Activated CD4-positive, alpha-beta T cell treated with anti-CD3 and anti-CD28 coated beads, Interleukin-2, amount 50 U/mL, for 1 hour (primary cell): ENCODE results near the gene IFNA2.
"Not testable (repeated sequence)": the region's sequence is repeated elsewhere in the genome, so short reads cannot be mapped to it uniquely, and the experiment has no call there.

ENCODE experiments used
- DNase-seq: peaks from one replicate; pipeline ENCODE4 v3.0.0-alpha.2; 2020

Gene IFNA2

DNA sequence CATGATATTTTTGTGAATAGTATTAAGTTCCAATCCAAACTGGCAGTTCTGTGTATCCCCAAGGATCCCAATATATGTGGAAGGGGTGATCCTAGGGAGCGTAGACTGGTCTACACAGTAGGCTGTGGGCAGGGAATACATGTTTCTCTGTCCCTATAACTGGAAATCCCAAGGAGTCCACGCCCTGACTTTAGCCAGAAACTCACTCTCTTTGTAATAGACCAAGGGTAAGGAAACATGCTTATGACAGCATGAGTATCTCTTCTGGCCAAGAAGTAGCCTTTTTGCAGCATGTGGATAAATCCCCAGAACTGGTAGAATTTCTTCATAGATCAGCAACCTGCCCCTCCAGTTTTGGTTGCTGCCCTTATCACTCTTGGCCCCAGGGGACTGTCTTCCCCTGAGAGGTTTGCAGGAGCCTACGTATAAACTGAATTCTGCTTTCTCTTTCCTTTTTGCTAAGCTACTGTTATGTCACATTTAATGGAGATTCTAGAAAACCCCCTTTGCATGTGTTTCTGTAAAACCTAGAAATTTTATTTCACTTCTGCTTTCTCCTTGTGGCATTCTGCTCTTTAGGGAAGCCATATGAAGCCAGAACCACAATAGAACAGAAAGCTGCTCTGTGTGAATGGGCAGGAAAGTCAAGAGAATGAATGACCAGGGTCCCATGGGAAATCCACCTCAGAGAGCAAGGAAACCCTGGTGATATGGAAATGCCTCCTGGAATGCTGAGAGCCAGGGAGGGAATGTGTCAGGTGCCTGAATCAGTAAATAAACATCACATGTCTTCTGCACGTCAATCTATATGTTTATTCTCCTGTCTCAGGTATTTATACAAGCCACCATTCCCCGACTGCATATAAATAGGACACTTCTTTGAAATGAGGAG, 3.5 kb downstream of the IFNA2 start:
- DNase-seq = no peak

DNA sequence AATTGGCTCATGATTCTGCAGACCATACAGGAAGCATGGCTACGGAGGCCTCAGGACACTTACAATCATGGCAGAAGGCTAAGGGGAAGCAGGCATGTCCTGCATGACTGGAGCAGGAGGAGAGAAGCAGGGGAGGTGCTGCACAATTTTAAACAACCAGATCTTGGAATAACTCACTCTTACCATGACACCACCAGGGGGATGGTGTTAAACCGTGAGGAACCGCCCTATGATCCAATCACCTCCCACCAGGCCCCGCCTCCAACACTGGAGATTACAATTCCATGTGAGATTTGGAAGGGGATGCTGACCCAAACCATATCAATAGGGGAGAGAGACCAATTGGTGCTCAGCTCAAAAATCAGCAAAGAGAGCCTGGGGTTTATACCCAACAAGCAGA, 13.7 kb downstream of the IFNA2 start:
- DNase-seq = not testable (repeated sequence)

DNA sequence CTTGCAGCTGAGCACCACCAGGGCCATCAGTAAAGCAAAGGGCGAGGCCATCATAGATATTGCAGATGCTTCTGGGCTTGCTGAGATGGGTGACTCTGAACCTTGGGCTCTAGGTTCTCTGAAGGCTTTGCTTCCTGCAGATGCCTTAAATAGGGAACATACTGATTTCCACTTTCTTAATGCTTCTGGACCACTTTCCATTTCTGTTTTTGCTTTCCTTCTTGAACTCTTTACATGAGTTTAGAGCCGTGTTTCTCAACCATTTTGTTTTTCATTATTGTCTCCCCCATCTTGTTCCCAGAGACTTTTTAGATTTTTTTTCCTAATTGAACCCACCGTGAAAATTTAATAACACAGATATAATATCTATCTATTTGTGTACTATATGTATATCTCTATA, 17.2 kb downstream of the IFNA2 start, which contains the start of gene IFNA13:
Gene IFNA13 (minus strand): TSS at position 101 of the 400 bp plus-strand sequence. CDS start 47 bp downstream, at position 54.
- DNase-seq = no peak

DNA sequence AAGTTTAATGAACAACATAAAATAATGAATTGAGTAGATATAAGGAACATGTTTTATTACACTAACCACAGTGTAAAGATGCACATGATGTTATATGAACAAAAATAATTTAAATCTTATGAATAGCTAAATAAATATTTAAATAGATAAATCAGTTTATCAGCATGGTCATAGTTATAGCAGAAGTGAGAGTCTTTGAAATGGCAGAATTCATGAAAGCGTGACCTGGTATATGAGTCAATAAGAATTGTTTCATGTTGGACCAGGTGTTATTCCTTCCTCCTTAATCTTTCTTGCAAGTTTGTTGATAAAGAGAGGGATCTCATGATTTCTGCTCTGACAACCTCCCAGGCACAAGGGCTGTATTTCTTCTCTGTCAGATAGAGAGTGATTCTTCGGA, 18.0 kb downstream of the IFNA2 start:
- DNase-seq = not testable (repeated sequence)

DNA sequence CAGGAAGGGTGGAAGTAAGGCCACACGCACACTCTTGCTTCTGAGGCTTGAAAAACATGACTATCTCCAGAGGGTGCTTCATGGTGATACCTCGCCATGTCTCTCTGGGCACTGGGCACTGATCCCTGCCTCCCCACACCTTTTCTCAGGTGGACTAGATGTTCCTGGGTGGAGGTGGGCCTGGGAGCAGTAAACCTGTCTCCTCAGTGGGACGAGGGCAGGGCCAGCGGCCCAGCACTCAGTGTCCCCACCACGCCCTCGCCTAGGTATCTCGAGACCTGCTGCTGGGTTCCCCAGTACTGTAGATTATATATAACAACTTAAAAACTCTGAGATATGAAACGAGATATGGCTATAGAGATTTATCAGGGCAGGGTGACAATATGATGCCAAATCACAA, 22.9 kb downstream of the IFNA2 start:
- no peak for DNase-seq

DNA sequence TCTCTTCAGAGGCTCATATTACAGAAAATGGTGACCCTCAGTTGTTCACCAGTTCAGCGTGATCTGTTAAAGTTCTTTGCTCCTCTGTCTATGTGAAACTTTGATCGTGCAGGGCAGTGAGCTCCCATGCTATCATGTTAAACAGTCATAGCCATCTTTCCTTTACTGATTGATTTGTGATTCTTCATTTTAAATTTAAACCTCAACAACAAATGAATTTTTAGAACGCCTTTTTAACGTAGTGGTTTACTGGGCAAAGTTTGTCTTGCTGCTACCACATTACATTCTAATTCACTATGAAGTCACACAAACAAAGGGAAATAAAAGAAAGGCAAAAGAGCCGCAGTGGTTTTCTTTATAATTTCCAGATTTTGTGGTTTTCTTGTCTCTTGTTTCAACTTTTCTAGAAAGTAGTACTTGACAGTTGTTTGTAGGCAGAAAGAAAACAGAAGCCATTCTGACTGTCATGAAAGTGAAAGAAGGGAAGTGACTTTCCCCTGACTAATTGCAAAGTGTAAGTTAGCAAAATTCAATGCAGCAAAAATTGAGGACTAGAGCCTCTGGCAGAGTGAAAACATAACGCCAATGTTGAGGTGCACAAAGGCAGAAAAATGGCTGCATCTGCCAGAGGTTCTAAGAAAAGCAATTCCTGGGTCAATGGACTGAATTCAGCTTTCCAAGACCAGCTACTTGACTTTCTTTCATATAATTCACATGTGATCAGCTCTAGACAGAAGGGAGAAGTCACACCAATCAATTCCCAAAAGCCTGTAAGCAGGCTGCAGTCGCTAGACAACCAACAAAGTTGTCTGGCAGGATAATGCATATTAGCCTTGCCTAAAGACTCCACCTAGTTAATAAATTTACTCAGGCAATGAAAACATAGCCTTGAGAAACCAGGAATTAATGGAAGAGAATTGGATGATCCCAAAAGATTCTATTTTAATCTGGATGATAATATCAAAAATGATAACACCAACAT, 27.4 kb downstream of the IFNA2 start:
- no peak for DNase-seq

DNA sequence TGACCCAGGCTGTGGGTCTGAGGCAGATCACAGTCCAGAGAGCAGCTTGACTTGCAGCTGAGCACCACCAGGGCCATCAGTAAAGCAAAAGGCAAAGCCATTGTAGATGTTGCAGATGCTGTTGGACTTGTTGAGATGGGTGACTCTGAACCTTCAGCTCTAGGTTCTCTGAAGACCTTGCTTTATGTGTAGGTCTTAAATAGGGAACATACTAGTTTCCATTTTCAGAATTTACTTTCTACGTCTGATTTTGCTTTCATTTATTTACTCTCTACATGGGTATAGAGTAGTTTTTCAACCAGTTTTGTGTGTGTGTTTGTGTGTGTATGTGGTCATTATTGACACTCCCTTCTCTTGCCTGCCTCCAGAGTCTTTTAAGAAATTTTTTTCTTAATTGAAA, 34.4 kb downstream of the IFNA2 start, which contains the start of gene IFNA6:
Gene IFNA6 (minus strand): TSS at position 101 of the 400 bp plus-strand sequence. CDS start 0 bp downstream, at position 101.
- DNase-seq = no peak

DNA sequence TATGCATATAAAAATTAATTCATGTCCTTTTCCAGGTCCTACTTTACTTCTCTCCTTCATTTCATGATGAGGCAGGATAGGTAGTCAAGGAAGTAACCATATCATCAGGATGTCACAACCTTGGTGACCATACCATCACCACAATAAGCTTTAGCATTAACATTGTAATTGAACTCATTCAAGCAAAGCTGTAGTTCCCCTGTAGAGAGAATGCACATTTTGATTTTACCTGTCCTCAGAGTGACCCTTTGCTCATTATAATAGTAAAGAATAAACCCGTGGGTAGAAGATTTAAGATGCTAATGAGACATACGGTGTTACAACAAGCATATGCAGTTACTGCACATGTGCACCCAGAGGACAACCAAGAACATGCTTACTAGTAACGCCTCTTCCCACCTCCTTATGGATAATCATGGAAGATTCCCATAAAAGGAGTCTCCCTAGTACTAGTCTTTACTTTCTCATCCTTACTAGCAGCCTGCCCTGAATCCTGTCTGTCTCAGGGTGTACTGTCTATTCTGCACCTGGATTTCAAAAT, 36.7 kb downstream of the IFNA2 start:
- no peak for DNase-seq

DNA sequence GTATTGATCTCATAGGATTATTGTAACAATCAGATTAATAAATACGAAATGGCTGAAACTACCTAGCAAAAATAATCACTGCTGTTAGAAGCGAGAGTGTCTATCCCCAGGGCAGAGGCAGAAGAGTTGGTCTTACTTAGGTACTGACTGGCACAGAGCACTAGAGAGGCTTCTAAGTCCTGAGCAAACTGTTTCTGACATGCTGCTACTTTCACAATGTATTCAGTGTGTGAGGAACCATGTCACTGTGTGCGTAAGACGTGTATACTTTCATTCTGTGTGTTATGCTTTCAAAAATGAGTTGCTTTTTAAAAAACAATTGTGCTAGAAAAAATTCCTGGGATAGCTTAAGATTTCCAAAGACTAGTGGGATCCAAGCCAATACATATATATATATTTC, 44.5 kb downstream of the IFNA2 start:
- DNase-seq = no peak

DNA sequence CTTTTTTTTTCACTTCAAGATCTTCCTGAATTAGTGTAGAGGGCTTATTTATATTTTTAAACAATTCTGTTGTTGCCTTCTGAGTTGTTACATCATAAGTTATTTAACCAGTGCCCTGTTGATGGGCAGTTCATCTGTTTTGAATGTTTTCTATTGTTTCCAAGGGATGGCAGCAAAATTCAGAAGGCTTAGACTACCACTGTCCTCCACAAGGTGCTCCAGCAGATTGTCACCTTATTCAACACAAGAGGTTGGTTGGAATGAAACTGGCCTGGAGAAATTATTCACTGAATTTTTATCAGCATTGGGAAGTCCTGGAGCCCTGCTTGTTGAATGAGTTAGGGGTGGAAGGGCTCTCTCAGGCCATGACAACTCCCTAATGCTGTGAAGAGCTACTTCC, 48.7 kb downstream of the IFNA2 start:
- no peak for DNase-seq

DNA sequence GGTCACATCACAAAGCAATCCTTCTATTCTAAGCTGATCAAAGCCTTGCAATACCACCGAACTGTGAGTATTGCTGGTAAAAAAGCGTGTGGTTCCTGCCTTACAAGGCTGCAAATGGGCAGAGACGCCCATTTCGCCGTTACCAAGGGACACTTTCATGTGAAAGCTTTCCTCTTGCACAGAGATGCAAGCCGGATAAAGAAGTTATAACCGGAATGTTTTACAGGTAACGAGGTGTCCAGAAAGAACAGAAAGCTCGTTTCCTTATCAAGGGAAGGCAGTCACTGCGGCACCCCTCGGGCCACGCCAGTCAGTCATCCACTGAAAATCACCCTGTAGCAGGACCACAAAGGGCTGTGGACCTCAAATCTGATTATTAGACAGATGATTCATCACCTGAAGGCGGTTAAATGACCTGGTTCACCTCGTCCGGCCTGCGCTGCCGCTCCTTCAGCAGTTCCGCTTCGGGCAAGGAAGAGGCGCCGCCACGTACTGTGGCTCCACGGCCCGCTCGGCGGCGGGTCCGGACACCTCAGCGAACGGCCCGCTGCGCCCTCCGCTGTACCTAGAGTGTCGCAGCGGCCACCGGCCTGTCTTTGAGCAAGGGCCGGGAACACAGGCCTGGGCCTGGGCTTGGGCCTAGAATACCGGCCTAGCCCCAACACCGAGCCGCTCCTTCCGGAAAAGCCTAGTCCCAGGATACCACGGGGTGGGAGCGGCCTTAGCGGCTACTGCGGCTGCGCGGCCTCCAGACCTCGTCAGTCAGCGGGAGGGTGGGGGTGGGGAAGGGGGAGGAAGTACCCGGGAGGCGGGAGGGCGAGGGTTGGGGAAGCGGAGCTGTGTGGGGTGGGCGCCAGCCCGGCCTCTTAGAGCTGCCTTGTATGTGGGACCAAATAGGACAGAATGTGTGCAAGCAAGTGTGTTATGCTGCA, 50.2 kb downstream of the IFNA2 start, which contains the start of gene KLHL9:
Gene KLHL9 (minus strand): TSS at position 704 of the 932 bp plus-strand sequence. CDS start 545 bp downstream, at position 159.
- DNase-seq = peak; percentile 83
